MM.1S (cell line): ENCODE measurements around the gene MLXIPL.
A peak's percentile ranks its signal among the peaks of the same experiment; 100 is the strongest.

Source experiments
- CTCF ChIP-seq: fragments of 300-600 bp; sonication (generic); IDR thresholded peaks from 2 replicates; pipeline ENCODE4 v1.5.1; 2016; ENCODE audit warnings: antibody characterized with exemption, low read length, mixed read lengths
- EZH2 ChIP-seq: fragments of 300-600 bp; sonication (generic); optimal IDR thresholded peaks from 2 replicates; pipeline ENCODE3; 2017; ENCODE audit warnings: low read depth, mild to moderate bottlenecking, antibody characterized with exemption, low read length, mixed read lengths
- EZH2phosphoT487 ChIP-seq: fragments of 300-600 bp; sonication (generic); IDR thresholded peaks from 2 replicates; pipeline ENCODE4 v1.6.1; 2018; ENCODE audit warnings: antibody characterized with exemption, low read length

GRCh38 chr7:73593207-73594045, 30.9 kb downstream of the MLXIPL start:
- TF ChIP-seq EZH2 (no peak), CTCF (0 out of 2 replicates have a peak, but pooled peaks have one; percentile 13), EZH2phosphoT487 (no peak)
